Hepatocyte (in vitro differentiated cells): ENCODE measurements around the gene ADGRB3. TPM values are rescaled to one million over a fixed set of nuclear protein-coding genes. Genes with fewer than 3 reads are reported as not detected.
"Not testable (repeated sequence)": the region's sequence is repeated elsewhere in the genome, so short reads cannot be mapped to it uniquely, and the experiment has no call there.

Experiments used
- DNase-seq: peaks from one replicate; pipeline ENCODE4 v3.0.0-alpha.2; 2016; ENCODE audit warnings: low spot score
- H2AFZ ChIP-seq: fragments of 200-600 bp; sonication (generic); 2 replicates; pipeline ENCODE4 v1.6.0; 2016; ENCODE audit warnings: antibody characterized with exemption, mild to moderate bottlenecking
- H3K27ac ChIP-seq: fragments of 200-600 bp; sonication (generic); 2 replicates; pipeline ENCODE4 v1.5.1; 2016; ENCODE audit warnings: mild to moderate bottlenecking
- H3K27me3 ChIP-seq: fragments of 200-600 bp; sonication (generic); 2 replicates; pipeline ENCODE4 v1.6.1; 2016
- H3K36me3 ChIP-seq: fragments of 200-600 bp; sonication (generic); replicated peaks from 2 replicates; pipeline ENCODE4 v1.5.1; 2016; ENCODE audit warnings: low read depth; ENCODE audit not compliant: insufficient read depth
- H3K4me1 ChIP-seq: fragments of 200-600 bp; sonication (generic); 2 replicates; pipeline ENCODE4 v1.5.1; 2016; ENCODE audit warnings: mild to moderate bottlenecking, moderate library complexity; ENCODE audit not compliant: insufficient read depth
- H3K4me2 ChIP-seq: fragments of 200-600 bp; sonication (generic); 2 replicates; pipeline ENCODE4 v1.6.0; 2016
- H3K4me3 ChIP-seq: fragments of 200-600 bp; sonication (generic); 2 replicates; pipeline ENCODE4 v1.5.1; 2016; ENCODE audit warnings: mild to moderate bottlenecking
- H3K79me2 ChIP-seq: fragments of 200-600 bp; sonication (generic); 2 replicates; pipeline ENCODE4 v1.6.0; 2017; ENCODE audit warnings: mild to moderate bottlenecking
- H3K9me2 ChIP-seq: fragments of 200-600 bp; sonication (generic); replicated peaks from 2 replicates; pipeline ENCODE4 v1.6.0; 2017; ENCODE audit warnings: mild to moderate bottlenecking; ENCODE audit not compliant: insufficient read depth
- H3K9me3 ChIP-seq: fragments of 200-600 bp; sonication (generic); 2 replicates; pipeline ENCODE4 v1.5.1; 2016; ENCODE audit warnings: low read depth, mild to moderate bottlenecking
- H4K20me1 ChIP-seq: fragments of 200-600 bp; sonication (generic); 2 replicates; pipeline ENCODE4 v1.6.0; 2016; ENCODE audit warnings: mild to moderate bottlenecking; ENCODE audit not compliant: insufficient read depth, poor library complexity, severe bottlenecking
- CTCF ChIP-seq: fragments of 200-600 bp; sonication (generic); IDR thresholded peaks from 2 replicates; pipeline ENCODE4 v1.5.1; 2016; ENCODE audit warnings: antibody characterized with exemption, mild to moderate bottlenecking; ENCODE audit not compliant: poor library complexity
- EZH2 ChIP-seq: fragments of 200-600 bp; sonication (generic); IDR thresholded peaks from 2 replicates; pipeline ENCODE4 v1.6.1; 2016; ENCODE audit warnings: antibody characterized with exemption, mild to moderate bottlenecking, borderline replicate concordance
- EZH2phosphoT487 ChIP-seq: fragments of 200-600 bp; sonication (generic); IDR thresholded peaks from one replicate; pipeline ENCODE4 v1.6.1; 2018; ENCODE audit warnings: antibody characterized with exemption, mild to moderate bottlenecking, low read depth, moderate library complexity; ENCODE audit not compliant: unreplicated experiment, severe bottlenecking
- WGBS: methylation state at CpG from one replicate; pipeline ENCODE4 v1.1.6; 2016; ENCODE audit warnings: low lambda C conversion rate; ENCODE audit errors: missing lambda C conversion rate; 5-methylcytosine and 5-hydroxymethylcytosine counted together
- polyA plus RNA-seq: library from polyadenylated mRNA; unstranded; fragments of >200 nt; fragmentation: Nextera tagmentation; extraction: Ambion mirVana; gene quantifications from 2 replicates; pipeline ENCODE4 v1.2.1, GENCODE V29; 2016
- total RNA-seq: library from RNA; depleted of rRNA; stranded (reverse); fragments of >200 nt; gene quantifications from 2 replicates; pipeline ENCODE4 v1.2.3, GENCODE V29; 2014

Gene ADGRB3
- total and polyA plus RNA-seq, 2 experiments from 2014 or later = 0.17 to 2.2 TPM

DNA sequence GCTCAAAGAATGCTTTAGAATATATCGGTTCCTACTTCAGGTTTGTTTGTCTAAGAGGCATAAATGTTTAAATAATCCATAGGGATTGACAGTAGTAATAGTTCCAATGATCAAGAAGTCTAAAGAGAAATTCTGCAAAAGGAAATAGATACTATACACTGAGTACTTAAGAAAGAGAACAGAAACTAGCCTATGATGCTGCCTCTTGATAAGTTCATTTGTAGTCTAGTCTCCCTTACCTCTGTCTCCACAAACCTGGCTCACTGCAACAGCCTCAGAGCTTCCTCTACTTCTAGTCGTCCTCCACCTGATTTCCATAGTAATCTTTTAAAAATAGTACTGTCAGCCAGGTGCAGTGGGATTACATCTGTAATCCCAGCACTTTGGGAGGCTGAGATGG, 650.0 kb downstream of the ADGRB3 start:
- Histone ChIP-seq H3K4me3 (no peak overlapping the region), H3K79me2 (no peaks in the 10 kb centered on the region), H2AFZ (no peak overlapping the region), H3K4me2 (no peak overlapping the region), H3K4me1 (no peaks in the 10 kb centered on the region), H3K9me3 (no peaks in the 10 kb centered on the region), H3K36me3 (no peaks in the 10 kb centered on the region), H3K27ac (no peak overlapping the region), H3K27me3 (no peaks in the 10 kb centered on the region), H4K20me1 (no peaks in the 10 kb centered on the region), H3K9me2 (no peaks in the 10 kb centered on the region)
- 74% methylated on average over 2 of the region's 2 CpGs for WGBS
- DNase-seq = no peak
- TF ChIP-seq EZH2 (no peak), EZH2phosphoT487 (no peak), CTCF (no peak)

DNA sequence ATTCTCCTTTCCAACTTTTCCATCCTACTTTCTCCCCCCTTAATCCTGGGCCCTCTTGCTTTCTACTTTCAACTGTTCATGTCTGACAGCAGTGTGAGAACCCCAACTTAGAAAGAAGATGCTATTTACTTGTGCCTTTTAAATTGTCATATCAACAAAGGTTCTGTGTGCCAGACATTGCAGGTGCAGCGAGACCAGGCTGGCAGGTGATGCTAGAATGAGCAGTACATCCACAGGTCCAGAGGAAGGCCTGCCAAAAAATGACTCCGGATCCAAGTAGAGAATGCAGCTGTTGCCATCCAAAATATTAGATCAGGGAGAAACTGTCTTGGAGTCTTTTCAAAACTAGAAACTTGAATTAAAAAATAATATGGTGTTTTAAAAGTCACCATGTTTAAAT, 651.2 kb downstream of the ADGRB3 start:
- Histone ChIP-seq H4K20me1 (no peaks in the 10 kb centered on the region), H3K79me2 (no peaks in the 10 kb centered on the region), H3K4me2 (no peak overlapping the region), H3K27me3 (no peaks in the 10 kb centered on the region), H3K27ac (no peak overlapping the region), H3K9me3 (no peaks in the 10 kb centered on the region), H3K4me3 (no peak overlapping the region), H3K36me3 (no peaks in the 10 kb centered on the region), H3K4me1 (no peaks in the 10 kb centered on the region), H2AFZ (no peak overlapping the region), H3K9me2 (no peaks in the 10 kb centered on the region)
- TF ChIP-seq EZH2phosphoT487 (no peak), CTCF (no peak), EZH2 (no peak)
- 85% methylated on average over 2 of the region's 2 CpGs for WGBS
- DNase-seq = no peak

- H3K36me3 ChIP-seq, H4K20me1 ChIP-seq, H3K4me3 ChIP-seq, H3K79me2 ChIP-seq, H3K27me3 ChIP-seq, H2AFZ ChIP-seq, H3K9me2 ChIP-seq, DNase-seq, H3K9me3 ChIP-seq, H3K27ac ChIP-seq, H3K4me1 ChIP-seq, H3K4me2 ChIP-seq: not testable (repeated sequence)
- WGBS = 92% methylated on average over 5 of the region's 5 CpGs
These were observed 653.1 kb downstream of the ADGRB3 start for GRCh38 chr6:69288198-69288597.

DNA sequence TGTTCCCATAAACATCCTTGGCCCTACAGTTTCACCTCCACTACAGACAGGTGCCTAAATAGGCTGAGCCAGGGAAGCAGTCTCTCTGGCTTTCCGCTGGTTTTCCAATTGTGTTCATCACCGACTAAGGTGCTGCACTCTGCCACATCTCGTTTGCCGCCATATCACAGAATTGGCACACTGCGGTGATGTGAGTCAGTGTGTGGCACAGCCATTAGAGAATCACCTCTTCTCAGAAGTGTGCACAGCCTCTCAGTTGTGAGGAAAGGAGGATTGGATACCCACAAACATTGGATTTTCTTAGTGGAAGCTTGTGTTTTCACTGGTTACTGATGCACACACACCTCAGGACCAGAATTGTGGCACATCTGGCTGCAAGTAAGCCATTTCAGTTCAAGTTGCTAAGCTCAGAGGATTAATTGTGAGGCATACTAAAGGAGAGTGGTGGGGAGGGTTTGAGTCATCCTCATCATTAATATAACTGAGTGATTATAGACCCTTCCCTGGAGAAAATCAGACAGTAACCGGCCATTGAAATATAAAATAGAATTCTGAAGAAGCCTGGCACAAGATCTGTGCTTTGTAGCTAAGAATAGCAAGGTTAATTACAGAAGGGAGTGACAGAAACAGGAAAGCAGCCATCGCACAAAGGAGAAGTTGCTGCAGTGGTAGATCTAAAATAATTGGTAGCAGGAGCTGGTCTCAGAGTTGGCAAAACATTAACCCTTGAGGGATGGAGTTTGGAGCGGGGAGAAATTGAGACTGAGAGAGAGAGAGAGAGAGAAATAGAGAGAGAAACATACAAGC, 654.8 kb downstream of the ADGRB3 start:
- H3K4me2 ChIP-seq = no peak overlapping the region
- no peaks in the 10 kb centered on the region for H3K9me3 ChIP-seq
- H3K4me1 ChIP-seq = no peaks in the 10 kb centered on the region
- H3K9me2 ChIP-seq = no peaks in the 10 kb centered on the region
- H3K27me3 ChIP-seq = no peaks in the 10 kb centered on the region
- no peak overlapping the region for H3K4me3 ChIP-seq
- TF ChIP-seq CTCF (no peak), EZH2 (no peak), EZH2phosphoT487 (no peak)
- no peaks in the 10 kb centered on the region for H3K36me3 ChIP-seq
- 79% methylated on average over 8 of the region's 8 CpGs for WGBS
- H3K27ac ChIP-seq = no peak overlapping the region
- no peak for DNase-seq
- H3K79me2 ChIP-seq = no peaks in the 10 kb centered on the region
- H4K20me1 ChIP-seq = no peaks in the 10 kb centered on the region
- no peak overlapping the region for H2AFZ ChIP-seq
